Measurements from ENCODE around the gene RPL9. TPM values are rescaled to one million over a fixed set of nuclear protein-coding genes. Genes with fewer than 3 reads are reported as not detected.

Gene RPL9
- total RNA-seq, 1 donor from 2014 or later, result 1,147 TPM

DNA sequence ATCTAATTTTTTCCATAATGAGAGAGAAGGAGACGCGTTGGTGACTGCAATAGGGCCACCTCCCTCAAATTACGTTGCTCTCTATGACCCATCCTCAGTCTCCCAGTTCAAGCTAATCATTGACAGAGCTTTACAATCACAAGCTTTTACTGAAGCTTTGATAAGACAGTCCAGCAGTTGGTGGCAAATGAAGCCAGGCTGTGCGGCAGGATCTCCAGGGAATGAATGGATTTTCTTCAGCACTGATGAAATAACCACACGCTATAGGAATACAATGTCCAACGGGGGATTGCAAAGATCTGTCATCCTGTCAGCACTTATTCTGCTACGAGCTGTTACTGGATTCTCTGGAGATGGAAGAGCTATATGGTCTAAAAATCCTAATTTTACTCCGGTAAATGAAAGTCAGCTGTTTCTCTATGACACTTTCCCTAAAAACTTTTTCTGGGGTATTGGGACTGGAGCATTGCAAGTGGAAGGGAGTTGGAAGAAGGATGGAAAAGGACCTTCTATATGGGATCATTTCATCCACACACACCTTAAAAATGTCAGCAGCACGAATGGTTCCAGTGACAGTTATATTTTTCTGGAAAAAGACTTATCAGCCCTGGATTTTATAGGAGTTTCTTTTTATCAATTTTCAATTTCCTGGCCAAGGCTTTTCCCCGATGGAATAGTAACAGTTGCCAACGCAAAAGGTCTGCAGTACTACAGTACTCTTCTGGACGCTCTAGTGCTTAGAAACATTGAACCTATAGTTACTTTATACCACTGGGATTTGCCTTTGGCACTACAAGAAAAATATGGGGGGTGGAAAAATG, 51.7 kb downstream of the RPL9 start, which contains the start of gene KLB:
Gene KLB, plus strand, starts transcription at position 168 of the 821 bp plus-strand sequence. Its CDS starts 20 bp downstream, at position 188.
- H3K4me3 Mint-ChIP-seq (ENCODE audit: unreplicated experiment), result no peak within 1 kb of the TSS
- no peaks in the 10 kb centered on the region for H3K4me1 Mint-ChIP-seq (ENCODE audit: unreplicated experiment)
- no peak within 1 kb of the TSS for H3K27ac Mint-ChIP-seq (ENCODE audit: unreplicated experiment)
- DNase-seq (ENCODE audit: extremely low spot score, unreplicated experiment), result no peak
- no peaks in the 10 kb centered on the region for H3K9me3 Mint-ChIP-seq (ENCODE audit: unreplicated experiment)
- H3K27me3 Mint-ChIP-seq (ENCODE audit: unreplicated experiment), result peaks cover 12% of the 10 kb centered on the region
- no peak for TF ChIP-seq CTCF (IDR thresholded peaks at IDR 0.05)
- no peaks in the 10 kb centered on the region for H3K36me3 Mint-ChIP-seq (ENCODE audit: unreplicated experiment)

Small RNA genes lying within 50 kb of the gene (microRNA-seq; reads per million reads assigned to microRNA genes)
- gene MIR5591 (ENCODE audit: unreplicated experiment), result not detected

Other genes starting within 250 kb of the RPL9 start
- gene RFC1, start 92.6 kb downstream of the RPL9 start, total RNA-seq, result 44.6 and 48.8 TPM in 2 replicates
- gene KLB, start 52.0 kb downstream of the RPL9 start, total RNA-seq, result not detected in 2 replicates
- 10.9 and 13.8 TPM in 2 replicates for gene LIAS, start 134 bp upstream of the RPL9 start, total RNA-seq
- gene UGDH, start 68.5 kb upstream of the RPL9 start, total RNA-seq, result 192 and 200 TPM in 2 replicates
- gene SMIM14, start 179.9 kb upstream of the RPL9 start, total RNA-seq, result 67.1 and 73.5 TPM in 2 replicates
- 70.3 and 77.3 TPM in 2 replicates for gene UBE2K, start 239.2 kb upstream of the RPL9 start, total RNA-seq